PC-3 (cell line): ENCODE measurements around the gene PRKACA. TPM values are rescaled to one million over a fixed set of nuclear protein-coding genes. Genes with fewer than 3 reads are reported as not detected.
A peak's percentile ranks its signal among the peaks of the same experiment; 100 is the strongest.

ENCODE experiments used
- ATAC-seq: fragments of 200-7000 bp; cut with Tn5 transposase; 2 replicates; pipeline ENCODE4 v1.9.1; 2020; ENCODE audit warnings: mild to moderate bottlenecking, moderate library complexity
- BruUV-seq: library from RNA; stranded (reverse); fragments of 400-500 nt; replicated peaks from 2 replicates; lab custom pipeline; 2021; lab: Mats Ljungman, UMichigan
- CTCF ChIA-PET: fragments of 300-600 bp; sonication (Branson Sonifier 250); formaldehyde crosslinking; loops from one replicate; lab custom pipeline; 2022; ENCODE audit warnings: antibody characterized with exemption; lab: Charles Lee
- POLR2A ChIA-PET: fragments of 300-600 bp; sonication (Branson Sonifier 250); formaldehyde crosslinking; loops from one replicate; lab custom pipeline; 2022; ENCODE audit warnings: antibody characterized with exemption; ENCODE audit not compliant: unreplicated experiment; lab: Charles Lee
- DNase-seq: peaks from one replicate; pipeline ENCODE4 v3.0.0-alpha.2; 2015
- H2AFZ ChIP-seq: fragments of 300-600 bp; sonication (generic); 2 replicates; pipeline ENCODE4 v1.6.0; 2016; ENCODE audit warnings: antibody characterized with exemption, low read length
- H3F3A ChIP-seq: fragments of 300-600 bp; sonication (generic); one replicate; pipeline ENCODE4 v1.6.0; 2017; ENCODE audit warnings: antibody characterized with exemption, low read length, control low read depth, mild to moderate bottlenecking; ENCODE audit not compliant: unreplicated experiment
- H3K27ac ChIP-seq: fragments of 300-600 bp; sonication (generic); 2 replicates; pipeline ENCODE4 v1.5.1; 2016; ENCODE audit warnings: mild to moderate bottlenecking, low read length
- H3K27me3 ChIP-seq: fragments of 300-600 bp; sonication (generic); 2 replicates; pipeline ENCODE4 v1.6.1; 2016; ENCODE audit warnings: low read length, mixed read lengths
- H3K36me3 ChIP-seq: fragments of 300-600 bp; sonication (generic); 2 replicates; pipeline ENCODE4 v1.6.1; 2016; ENCODE audit warnings: low read depth, mixed run types, low read length, mixed read lengths
- H3K4me1 ChIP-seq: fragments of 300-600 bp; sonication (generic); 2 replicates; pipeline ENCODE4 v1.5.1; 2016; ENCODE audit warnings: low read length; ENCODE audit not compliant: insufficient read depth
- H3K4me2 ChIP-seq: fragments of 300-600 bp; sonication (generic); 2 replicates; pipeline ENCODE4 v1.6.0; 2016; ENCODE audit warnings: low read length
- H3K4me3 ChIP-seq: fragments of 300-600 bp; sonication (generic); 2 replicates; pipeline ENCODE4 v1.5.1; 2016; ENCODE audit warnings: mild to moderate bottlenecking, low read length, mixed read lengths
- H3K79me2 ChIP-seq: fragments of 300-600 bp; sonication (generic); 2 replicates; pipeline ENCODE4 v1.6.1; 2017; ENCODE audit warnings: low read length, mixed read lengths
- H3K9ac ChIP-seq: fragments of 300-600 bp; sonication (generic); 2 replicates; pipeline ENCODE4 v1.6.0; 2016; ENCODE audit warnings: mild to moderate bottlenecking, low read length
- H3K9me2 ChIP-seq: fragments of 300-600 bp; sonication (generic); replicated peaks from 2 replicates; pipeline ENCODE4 v1.6.1; 2016; ENCODE audit warnings: mixed run types, low read length, mixed read lengths
- H3K9me3 ChIP-seq: fragments of 300-600 bp; sonication (generic); 2 replicates; pipeline ENCODE4 v1.6.1; 2016; ENCODE audit warnings: low read length, mixed read lengths
- H4K20me1 ChIP-seq: fragments of 300-600 bp; sonication (generic); 2 replicates; pipeline ENCODE4 v1.6.1; 2016; ENCODE audit warnings: low read length, mixed read lengths
- EZH2 ChIP-seq: fragments of 300-600 bp; sonication (generic); IDR thresholded peaks from one replicate; pipeline ENCODE4 v1.6.1; 2017; ENCODE audit warnings: antibody characterized with exemption, mild to moderate bottlenecking, low read length; ENCODE audit not compliant: unreplicated experiment
- EZH2phosphoT487 ChIP-seq: fragments of 300-600 bp; sonication (generic); IDR thresholded peaks from 2 replicates; pipeline ENCODE4 v1.6.1; 2018; ENCODE audit warnings: mild to moderate bottlenecking, antibody characterized with exemption, low read length, borderline replicate concordance
- intact Hi-C: fragments of 100-400 bp; cut with micrococcal nuclease; formaldehyde crosslinking; loops from 2 replicates; pipeline ENCODE4 v1.9.0; 2023
- total RNA-seq: library from RNA; depleted of rRNA; stranded (reverse); fragments of >200 nt; gene quantifications from 2 replicates; pipeline ENCODE4 v1.2.3, GENCODE V29; 2014
- TF ChIP-seq, protein P1 (sequence below): fragments of 300-600 bp; sonication (generic); conservative IDR thresholded peaks from 2 replicates; pipeline ENCODE4 v1.5.1; 2017; ENCODE audit warnings: antibody characterized with exemption, low read depth, mild to moderate bottlenecking, low read length

The PRKACA gene
- total RNA-seq, 1 experiment from 2014 or later, result 50.2 TPM

DNA sequence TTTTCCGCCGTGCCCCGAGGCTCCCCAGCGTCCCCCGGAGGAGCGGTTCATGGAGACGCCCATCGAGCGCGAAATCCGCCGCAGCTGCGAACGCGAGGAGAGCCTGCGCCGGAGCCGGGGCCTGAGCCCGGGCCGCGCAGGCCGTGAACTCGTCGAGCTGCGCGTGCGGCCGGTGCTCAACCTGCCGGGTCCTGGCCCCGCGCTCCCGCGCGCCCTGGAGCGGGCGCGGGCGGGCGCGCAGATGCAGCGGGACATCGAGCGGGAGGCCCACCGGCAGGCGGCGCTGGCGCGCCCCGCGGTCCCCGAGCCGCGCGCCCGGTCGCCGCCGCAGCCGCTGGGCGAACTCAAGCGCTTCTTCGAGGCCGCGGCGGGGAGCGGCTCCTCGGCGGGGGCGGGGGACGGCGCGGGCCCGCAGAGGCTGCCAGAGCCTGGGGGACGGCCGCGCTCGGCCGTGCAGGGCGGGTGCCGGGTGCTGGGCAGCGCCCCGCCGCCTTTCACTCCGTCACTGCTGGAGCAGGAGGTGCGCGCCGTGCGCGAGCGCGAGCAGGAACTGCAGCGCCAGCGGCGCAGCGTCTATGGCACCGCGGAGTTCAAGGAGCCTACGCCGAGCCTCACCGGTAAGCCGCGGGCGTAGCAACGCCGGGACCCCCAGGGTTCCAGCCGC is 44.2 kb downstream of the PRKACA start:
- Histone ChIP-seq H3K27ac (no peak overlapping the region), H3F3A (no peaks in the 10 kb centered on the region), H4K20me1 (no peaks in the 10 kb centered on the region), H3K27me3 (no peaks in the 10 kb centered on the region), H3K9me2 (no peaks in the 10 kb centered on the region), H2AFZ (peak overlapping the region; percentile 95), H3K4me2 (peak overlapping the region; percentile 98), H3K4me3 (peak overlapping the region; percentile 77), H3K36me3 (no peaks in the 10 kb centered on the region), H3K9ac (peak overlapping the region; percentile 38), H3K9me3 (no peaks in the 10 kb centered on the region), H3K4me1 (peaks cover 19% of the 10 kb centered on the region), H3K79me2 (peaks cover 13% of the 10 kb centered on the region; the same call in 1 of the 2 replicates)
- peak; percentile 56 for ATAC-seq
- ChIA-PET POLR2A (no interaction called here), CTCF (interaction anchor here (0.5 to 1.1 kb wide), 3 partner anchors 9 to 393 kb away, joined by 3 to 7 read pairs (median 5); no protein-coding TSS in a partner anchor)
- TF ChIP-seq EZH2, result no peak
- TF ChIP-seq EZH2phosphoT487, result no peak
- TF ChIP-seq, protein P1, sequence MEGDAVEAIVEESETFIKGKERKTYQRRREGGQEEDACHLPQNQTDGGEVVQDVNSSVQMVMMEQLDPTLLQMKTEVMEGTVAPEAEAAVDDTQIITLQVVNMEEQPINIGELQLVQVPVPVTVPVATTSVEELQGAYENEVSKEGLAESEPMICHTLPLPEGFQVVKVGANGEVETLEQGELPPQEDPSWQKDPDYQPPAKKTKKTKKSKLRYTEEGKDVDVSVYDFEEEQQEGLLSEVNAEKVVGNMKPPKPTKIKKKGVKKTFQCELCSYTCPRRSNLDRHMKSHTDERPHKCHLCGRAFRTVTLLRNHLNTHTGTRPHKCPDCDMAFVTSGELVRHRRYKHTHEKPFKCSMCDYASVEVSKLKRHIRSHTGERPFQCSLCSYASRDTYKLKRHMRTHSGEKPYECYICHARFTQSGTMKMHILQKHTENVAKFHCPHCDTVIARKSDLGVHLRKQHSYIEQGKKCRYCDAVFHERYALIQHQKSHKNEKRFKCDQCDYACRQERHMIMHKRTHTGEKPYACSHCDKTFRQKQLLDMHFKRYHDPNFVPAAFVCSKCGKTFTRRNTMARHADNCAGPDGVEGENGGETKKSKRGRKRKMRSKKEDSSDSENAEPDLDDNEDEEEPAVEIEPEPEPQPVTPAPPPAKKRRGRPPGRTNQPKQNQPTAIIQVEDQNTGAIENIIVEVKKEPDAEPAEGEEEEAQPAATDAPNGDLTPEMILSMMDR, result 0 out of 2 replicates have a peak, but pooled peaks have one; percentile 27
- intact Hi-C loops, result loop anchor here (1.0 to 10.0 kb wide), 3 partner anchors 64 to 289 kb away; no protein-coding TSS in a partner anchor
- peak; percentile 80 for DNase-seq
- no TSS peak for BruUV-seq

DNA sequence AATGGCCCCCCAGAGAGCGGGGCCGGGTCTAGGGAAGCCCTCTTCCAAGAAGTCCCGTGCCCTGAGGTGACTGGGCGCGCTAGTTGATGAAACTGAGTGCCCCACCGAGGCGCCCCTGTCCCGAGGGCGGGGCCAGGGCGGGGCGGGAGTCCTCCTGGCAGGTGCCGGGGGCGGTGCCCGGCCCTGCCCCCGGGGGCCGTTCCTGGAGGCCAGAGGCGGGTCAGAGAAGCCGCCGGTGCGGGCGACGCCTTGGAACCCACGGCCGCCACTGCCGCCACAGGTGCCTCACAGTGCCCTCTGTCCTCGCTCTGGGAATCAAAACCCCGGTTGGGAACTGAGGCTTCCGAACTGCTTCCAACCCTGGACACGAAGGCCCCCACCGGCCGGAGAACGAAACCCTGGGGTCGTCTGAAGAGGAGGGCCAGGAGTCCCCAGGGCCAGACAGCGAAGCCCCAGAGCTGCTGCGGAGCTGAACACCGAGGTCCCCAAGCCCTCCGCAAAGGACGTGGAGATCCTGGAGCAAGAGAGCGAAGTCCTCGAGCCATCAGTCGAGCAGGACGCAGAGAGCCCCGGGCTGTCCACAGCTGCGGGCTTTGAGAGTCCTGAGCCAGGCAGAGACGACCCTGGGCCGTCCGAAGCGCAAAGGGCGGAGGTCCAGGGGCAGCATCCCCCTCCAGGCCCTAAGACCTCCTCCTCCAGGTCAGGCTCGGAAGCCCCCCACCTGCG is 44.9 kb downstream of the PRKACA start, which contains the start of gene MISP3:
TSS of gene MISP3 (plus strand) at position 252 of the 726 bp plus-strand sequence. CDS start 524 bp downstream, outside the sequence.
- peak; percentile 21 for ATAC-seq
- intact Hi-C loops, result loop anchor here (1.0 to 10.0 kb wide), 3 partner anchors 65 to 288 kb away; no protein-coding TSS in a partner anchor
- peaks cover 19% of the 10 kb centered on the region for H3K4me1 ChIP-seq

More for the DNA sequence above, 44.9 kb downstream of the PRKACA start, which contains the start of gene MISP3:
- no peaks in the 10 kb centered on the region for H3F3A ChIP-seq
- H3K9ac ChIP-seq, result peak within 1 kb of the TSS; percentile 38; the same call in 1 of the 2 replicates
- BruUV-seq, result no TSS peak
- no peaks in the 10 kb centered on the region for H3K9me3 ChIP-seq
- H3K79me2 ChIP-seq, result peaks cover 13% of the 10 kb centered on the region; the same call in 1 of the 2 replicates
- H3K36me3 ChIP-seq, result no peaks in the 10 kb centered on the region
- ChIA-PET CTCF (interaction anchor here (0.5 to 1.8 kb wide), 6 partner anchors 9 to 392 kb away, joined by 3 to 13 read pairs (median 4); partner anchors contain the start of gene ASF1B), POLR2A (no interaction called here)
- no peaks in the 10 kb centered on the region for H4K20me1 ChIP-seq
- TF ChIP-seq EZH2phosphoT487, result no peak
- TF ChIP-seq, protein P1, result no peak
- H3K4me2 ChIP-seq, result peak within 1 kb of the TSS; percentile 98
- peak within 1 kb of the TSS; percentile 77 for H3K4me3 ChIP-seq
- no peaks in the 10 kb centered on the region for H3K27me3 ChIP-seq
- H3K9me2 ChIP-seq, result no peaks in the 10 kb centered on the region
- DNase-seq, result peak; percentile 68
- peak within 1 kb of the TSS; percentile 95 for H2AFZ ChIP-seq
- H3K27ac ChIP-seq, result no peak within 1 kb of the TSS
